ENCODE results near the gene MAPK6. TPM values are rescaled to one million over a fixed set of nuclear protein-coding genes. Genes with fewer than 3 reads are reported as not detected.
"Not testable (repeated sequence)": the region's sequence is repeated elsewhere in the genome, so short reads cannot be mapped to it uniquely, and the experiment has no call there.

MAPK6 gene
- total and polyA plus RNA-seq, 5 experiments from 2014 or later = 5.3 to 21.7 (median 6.3) TPM

DNA sequence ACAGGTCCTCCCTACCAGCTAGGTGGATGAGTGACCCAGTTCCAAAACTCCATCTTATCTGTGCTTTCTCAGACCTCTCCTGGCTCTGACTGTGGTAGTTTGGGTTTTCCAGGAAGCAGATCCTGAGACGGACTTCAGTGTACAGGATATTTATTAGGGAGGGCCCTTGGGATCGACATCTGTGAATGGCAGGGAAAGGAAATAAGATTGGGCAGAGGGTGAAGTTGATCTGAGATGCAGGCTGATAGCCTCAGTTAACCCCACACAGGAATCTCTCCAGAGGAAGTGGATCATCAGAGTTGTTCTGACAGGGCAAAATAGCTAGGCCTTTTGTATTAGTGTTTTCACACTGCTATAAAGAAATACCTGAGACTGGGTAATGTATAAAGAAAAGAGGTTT lies 16.7 kb upstream of the MAPK6 start:
- ATAC-seq = no peak
- H3K4me3 Mint-ChIP-seq = no peak overlapping the region
- no peak for DNase-seq
- POLR2A ChIA-PET = no interaction called here
- no peak overlapping the region for H3K27ac Mint-ChIP-seq
- H3K9me3 Mint-ChIP-seq = no peaks in the 10 kb centered on the region
- no peaks in the 10 kb centered on the region for H3K27me3 Mint-ChIP-seq
- H3K36me3 Mint-ChIP-seq = no peaks in the 10 kb centered on the region
- H3K4me1 Mint-ChIP-seq = no peaks in the 10 kb centered on the region

DNA sequence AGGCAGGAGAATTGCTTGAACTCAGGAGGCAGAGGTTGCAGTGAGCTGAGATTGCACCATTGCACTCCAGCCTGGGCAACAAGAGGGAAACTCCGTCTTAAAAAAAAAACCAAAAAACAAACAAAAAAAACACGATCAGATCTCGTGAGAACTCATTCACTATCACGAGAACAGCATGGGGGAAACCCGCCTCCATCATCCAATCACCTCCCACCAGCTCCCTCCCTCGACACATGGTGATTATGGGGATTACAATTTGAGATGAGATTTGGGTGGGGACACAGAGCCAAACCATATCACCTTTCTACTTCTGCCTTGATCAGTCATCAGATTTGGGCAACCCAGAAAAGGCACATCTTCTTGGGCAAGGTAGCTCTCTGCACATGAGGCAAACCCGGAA lies 15.9 kb upstream of the MAPK6 start:
- H3K4me1 Mint-ChIP-seq, POLR2A ChIA-PET, H3K36me3 Mint-ChIP-seq, H3K9me3 Mint-ChIP-seq, DNase-seq, H3K27me3 Mint-ChIP-seq, ATAC-seq, H3K4me3 Mint-ChIP-seq: not testable (repeated sequence)
- H3K27ac Mint-ChIP-seq = peak overlapping the region in 1 of 10 donors; percentile 43

DNA sequence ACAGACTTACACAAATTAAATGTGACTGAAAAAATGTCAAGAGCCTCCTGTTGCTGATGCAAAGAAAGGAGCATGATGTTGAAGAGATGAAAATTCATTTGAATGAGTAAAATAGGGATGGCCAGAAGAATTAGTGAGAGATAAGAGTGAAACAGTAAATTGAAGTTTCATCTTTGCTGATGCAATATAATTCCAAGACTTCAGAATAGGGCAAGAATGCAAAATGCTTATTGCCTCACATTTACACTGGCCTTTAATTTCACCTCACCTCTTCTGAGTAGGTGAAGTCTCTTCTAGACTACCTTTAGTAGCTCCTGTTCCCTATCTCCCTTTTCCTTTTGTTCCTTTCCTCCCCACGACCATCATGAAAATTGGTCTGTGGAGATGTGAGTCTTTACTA lies 15.3 kb upstream of the MAPK6 start:
- H3K4me1 Mint-ChIP-seq = peaks cover 5 to 8% (median 6%) of the 10 kb centered on the region in 4 donors
- no peak overlapping the region for H3K4me3 Mint-ChIP-seq
- POLR2A ChIA-PET = no interaction called here
- H3K27me3 Mint-ChIP-seq = no peaks in the 10 kb centered on the region
- ATAC-seq (no peak), DNase-seq (no peak)
- no peaks in the 10 kb centered on the region for H3K36me3 Mint-ChIP-seq
- H3K27ac Mint-ChIP-seq = peak overlapping the region in 1 of 10 donors; percentile 21
- no peaks in the 10 kb centered on the region for H3K9me3 Mint-ChIP-seq

DNA sequence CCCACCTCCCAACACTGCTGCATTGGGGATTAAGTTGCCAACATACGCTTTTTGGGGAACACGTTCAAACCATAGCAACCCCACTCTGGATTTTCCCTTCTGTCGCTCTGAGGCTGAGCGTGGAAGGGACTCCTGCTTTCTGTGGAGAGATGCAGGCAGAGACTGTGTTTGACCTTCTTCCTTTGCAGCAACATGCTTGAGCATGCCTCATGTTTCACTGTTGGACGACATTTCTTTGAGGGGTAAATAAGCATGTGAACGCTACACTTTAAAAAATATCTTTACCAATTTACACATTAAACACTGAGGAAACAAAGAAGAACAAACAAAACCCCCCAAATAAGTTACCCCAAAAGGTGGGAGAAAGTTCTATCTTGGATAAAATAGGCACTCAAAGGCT lies 14.2 kb upstream of the MAPK6 start:
- ATAC-seq = no peak
- H3K4me1 Mint-ChIP-seq = peaks cover 5 to 13% (median 12%) of the 10 kb centered on the region in 4 donors
- POLR2A ChIA-PET = no interaction called here
- no peaks in the 10 kb centered on the region for H3K27me3 Mint-ChIP-seq
- H3K36me3 Mint-ChIP-seq = no peaks in the 10 kb centered on the region
- DNase-seq = no peak
- no peaks in the 10 kb centered on the region for H3K9me3 Mint-ChIP-seq
- no peak overlapping the region for H3K4me3 Mint-ChIP-seq
- H3K27ac Mint-ChIP-seq = peak overlapping the region in 1 of 10 donors; percentile 61

DNA sequence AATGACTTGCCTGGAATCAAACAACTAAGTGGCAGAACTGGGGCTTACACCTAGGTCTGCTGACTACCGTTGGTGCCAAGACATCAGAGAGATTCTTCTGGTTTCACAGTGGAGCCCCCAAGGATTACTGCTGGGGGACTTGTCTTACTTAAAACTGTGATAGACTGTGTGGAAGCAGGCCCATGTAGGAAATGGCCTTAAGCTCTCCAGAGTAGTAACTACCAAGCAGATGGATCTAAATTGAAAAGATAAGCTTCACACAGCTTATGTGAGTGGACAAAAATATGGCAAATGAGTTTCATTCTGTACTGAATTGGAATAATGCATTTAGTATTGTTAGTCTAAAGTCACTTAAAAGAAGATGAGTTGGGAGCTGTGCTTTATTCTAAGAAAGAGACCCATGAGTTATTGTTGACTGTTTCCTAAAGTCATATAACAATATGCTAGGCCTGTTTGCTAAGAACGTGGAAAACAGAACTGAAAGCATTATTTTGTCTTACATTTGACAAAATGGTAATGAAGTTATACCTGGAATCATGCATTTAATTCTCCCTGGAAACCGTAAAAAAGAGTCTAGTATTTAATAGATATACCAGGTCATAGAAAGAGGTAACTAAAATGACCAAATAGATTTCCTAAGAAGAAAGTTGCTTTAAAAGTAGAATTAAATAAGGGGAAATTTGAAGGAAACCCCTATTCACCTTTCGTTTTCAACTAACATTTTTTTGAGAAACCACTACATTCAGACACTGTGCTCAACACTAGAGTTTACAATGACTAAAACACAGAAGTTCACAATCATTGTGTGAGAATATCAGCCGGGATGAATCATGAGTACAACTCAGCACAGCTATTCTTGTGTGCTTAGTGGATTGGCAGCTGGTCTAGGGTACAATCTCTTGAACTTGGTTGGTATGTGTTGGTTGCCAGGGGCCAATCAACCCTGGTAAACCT lies 13.0 kb upstream of the MAPK6 start:
- no peaks in the 10 kb centered on the region for H3K27me3 Mint-ChIP-seq
- DNase-seq (no peak), ATAC-seq (no peak)
- no peaks in the 10 kb centered on the region for H3K36me3 Mint-ChIP-seq
- no peak overlapping the region for H3K4me3 Mint-ChIP-seq
- no peak overlapping the region for H3K27ac Mint-ChIP-seq
- no peaks in the 10 kb centered on the region for H3K9me3 Mint-ChIP-seq
- POLR2A ChIA-PET = interaction anchor here (1.2 kb wide), 1 partner anchor 13 kb away, joined by 3 read pairs; the partner anchor contains the start of gene MAPK6
- peaks cover 5 to 13% (median 12%) of the 10 kb centered on the region in 4 donors for H3K4me1 Mint-ChIP-seq

DNA sequence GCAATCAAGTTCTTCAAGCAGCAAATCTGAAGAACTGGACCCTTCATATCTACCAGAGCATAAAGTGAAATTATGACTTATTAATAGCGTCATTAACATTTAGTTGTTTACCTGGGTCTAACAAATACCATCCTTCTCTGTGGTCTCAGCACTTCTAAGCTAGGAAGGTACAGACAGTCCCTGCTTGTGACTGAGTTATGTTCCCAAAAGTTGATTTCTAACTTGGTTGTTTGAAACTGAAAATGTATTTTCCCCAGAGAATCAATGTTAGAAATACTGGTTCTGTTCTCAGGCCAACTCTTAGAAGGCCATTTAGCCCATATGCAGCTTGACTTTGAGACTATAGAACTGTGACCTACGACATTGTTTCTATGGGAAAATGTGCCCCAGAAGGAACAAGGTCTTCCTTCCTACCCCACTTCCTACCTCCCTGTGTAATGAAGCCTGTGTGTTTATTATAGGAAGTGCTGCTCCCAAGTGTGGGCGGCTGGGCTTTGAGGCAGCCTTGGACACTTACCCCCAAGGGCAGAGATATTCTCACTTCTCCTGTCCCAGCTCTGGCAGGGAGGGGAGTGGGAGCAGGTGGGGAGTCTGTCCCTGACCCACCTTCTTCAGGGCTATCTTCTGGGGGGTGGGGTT lies 12.2 kb upstream of the MAPK6 start:
- DNase-seq (no peak), ATAC-seq (no peak)
- Mint-ChIP-seq H3K27me3 (no peaks in the 10 kb centered on the region), H3K36me3 (no peaks in the 10 kb centered on the region), H3K4me3 (no peak overlapping the region), H3K4me1 (peaks cover 5 to 13% (median 12%) of the 10 kb centered on the region in 4 donors), H3K9me3 (no peaks in the 10 kb centered on the region), H3K27ac (no peak overlapping the region)
- POLR2A ChIA-PET = interaction anchor here (1.2 kb wide), 1 partner anchor 12 kb away, joined by 3 read pairs; the partner anchor contains the start of gene MAPK6

DNA sequence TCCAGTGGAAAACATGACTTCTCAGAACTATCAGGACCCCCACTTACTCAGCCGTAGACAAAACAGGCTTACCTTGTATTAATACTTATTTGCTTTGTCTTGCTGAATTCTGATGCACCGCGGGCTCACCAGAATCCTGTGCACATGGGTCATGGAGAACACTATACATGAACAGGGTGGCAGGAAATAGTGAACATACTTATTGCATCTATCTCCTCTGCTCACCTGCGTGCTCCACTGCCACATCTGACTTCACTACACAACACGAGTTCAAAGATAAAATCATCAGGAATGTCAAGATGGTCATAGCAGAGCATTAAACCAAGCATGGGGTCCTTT lies 10.7 kb upstream of the MAPK6 start:
- H3K27ac Mint-ChIP-seq = peak overlapping the region in 3 of 10 donors; percentile 0 to 14 (median 13)
- no peaks in the 10 kb centered on the region for H3K36me3 Mint-ChIP-seq
- H3K4me3 Mint-ChIP-seq = no peak overlapping the region
- H3K27me3 Mint-ChIP-seq = no peaks in the 10 kb centered on the region
- H3K4me1 Mint-ChIP-seq = peaks cover 5 to 16% (median 12%) of the 10 kb centered on the region in 4 donors
- no peaks in the 10 kb centered on the region for H3K9me3 Mint-ChIP-seq
- ATAC-seq = no peak
- DNase-seq = no peak
- POLR2A ChIA-PET = no interaction called here

DNA sequence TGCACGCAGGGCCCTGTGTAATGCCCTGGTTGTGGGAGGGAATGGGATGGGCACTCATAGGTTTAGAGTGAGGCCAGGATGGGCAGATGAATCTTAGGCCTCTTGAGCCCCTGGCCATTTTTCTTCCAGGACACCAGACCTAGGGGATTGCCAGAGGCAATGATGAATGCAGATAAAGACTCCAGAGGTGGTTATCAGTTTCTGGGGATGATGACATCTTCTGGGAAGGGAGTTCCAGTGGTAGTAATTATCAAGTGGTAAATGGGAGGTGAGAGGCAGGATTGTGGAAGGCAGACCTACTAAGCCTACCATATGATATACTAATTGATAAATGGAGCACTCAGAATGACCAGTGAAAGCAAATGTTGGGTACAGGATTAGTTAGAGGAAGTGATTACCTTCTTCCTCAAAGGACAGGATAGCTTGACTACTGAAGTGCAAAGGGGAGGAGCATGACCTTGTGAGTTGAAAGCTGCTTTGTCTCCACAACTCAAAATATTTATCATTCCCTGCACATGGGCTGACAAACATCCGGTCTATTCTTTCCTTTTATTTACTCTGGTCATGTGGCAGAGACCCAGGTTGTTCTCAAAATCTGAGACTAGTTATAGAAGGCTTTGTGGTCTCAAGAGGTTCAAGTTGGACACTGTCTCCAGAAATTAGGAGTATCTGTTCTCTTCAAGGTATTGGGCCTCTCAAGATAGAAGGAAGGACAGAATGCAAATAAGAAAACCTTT lies 10.2 kb upstream of the MAPK6 start:
- H3K36me3 Mint-ChIP-seq = no peaks in the 10 kb centered on the region
- H3K27ac Mint-ChIP-seq = peak overlapping the region in 4 of 10 donors; percentile 0 to 61 (median 32)
- H3K4me1 Mint-ChIP-seq = peaks cover 7 to 18% (median 12%) of the 10 kb centered on the region in 4 donors
- POLR2A ChIA-PET = interaction anchor here (0.5 kb wide), 1 partner anchor 16 kb away, joined by 3 read pairs; no protein-coding TSS in a partner anchor
- ATAC-seq (no peak), DNase-seq (no peak)
- no peak overlapping the region for H3K4me3 Mint-ChIP-seq
- no peaks in the 10 kb centered on the region for H3K9me3 Mint-ChIP-seq
- H3K27me3 Mint-ChIP-seq = no peaks in the 10 kb centered on the region

DNA sequence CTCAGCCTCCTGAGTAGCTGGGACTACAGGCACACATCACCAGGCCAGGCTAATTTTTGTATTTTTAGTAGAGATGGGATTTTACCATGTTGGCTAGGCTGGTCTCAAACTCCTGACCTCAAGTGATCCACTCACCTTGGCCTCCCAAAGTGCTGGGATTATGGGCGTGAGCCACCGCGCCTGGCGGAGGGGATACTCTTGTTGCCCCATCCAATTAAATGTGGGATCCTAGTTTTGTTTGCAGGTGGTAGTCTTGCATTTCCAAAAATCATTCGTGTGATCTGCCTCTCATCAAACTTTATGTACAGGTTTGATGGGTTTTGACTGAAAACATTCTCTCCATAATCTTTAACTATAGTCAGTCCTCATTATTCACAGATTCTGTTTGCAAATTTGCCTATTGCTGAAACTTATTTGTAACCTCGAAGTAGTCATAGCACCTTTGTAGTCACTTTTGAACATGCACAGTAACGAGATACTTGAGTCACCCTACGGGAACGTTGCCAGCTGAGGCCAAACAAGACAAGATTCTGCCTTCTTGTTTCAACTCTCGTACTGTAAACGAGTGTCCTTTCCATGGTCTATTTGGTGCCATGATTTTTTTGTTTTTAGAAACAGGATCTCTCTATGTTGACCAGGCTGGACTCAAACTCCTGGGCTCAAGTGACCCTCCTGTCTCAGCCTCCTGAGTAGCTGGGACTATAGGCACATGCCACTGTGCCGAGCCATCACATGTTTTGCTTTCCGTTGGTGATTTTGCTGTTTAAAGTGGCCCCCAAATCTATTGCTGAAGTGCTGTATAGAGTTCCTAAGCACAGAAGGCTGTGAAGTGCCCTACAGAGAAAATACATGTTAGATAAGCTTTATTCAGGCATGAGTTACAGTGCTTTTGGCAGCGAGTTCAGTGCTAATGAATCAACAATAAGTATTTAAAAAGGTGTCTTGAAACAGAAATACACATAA lies 8.1 kb upstream of the MAPK6 start:
- Mint-ChIP-seq H3K27me3 (no peaks in the 10 kb centered on the region), H3K4me3 (no peak overlapping the region), H3K27ac (peak overlapping the region in 1 of 10 donors; percentile 61), H3K4me1 (peaks cover 7 to 21% (median 12%) of the 10 kb centered on the region in 4 donors), H3K36me3 (no peaks in the 10 kb centered on the region), H3K9me3 (no peaks in the 10 kb centered on the region)
- DNase-seq (no peak), ATAC-seq (no peak)
- POLR2A ChIA-PET = no interaction called here

DNA sequence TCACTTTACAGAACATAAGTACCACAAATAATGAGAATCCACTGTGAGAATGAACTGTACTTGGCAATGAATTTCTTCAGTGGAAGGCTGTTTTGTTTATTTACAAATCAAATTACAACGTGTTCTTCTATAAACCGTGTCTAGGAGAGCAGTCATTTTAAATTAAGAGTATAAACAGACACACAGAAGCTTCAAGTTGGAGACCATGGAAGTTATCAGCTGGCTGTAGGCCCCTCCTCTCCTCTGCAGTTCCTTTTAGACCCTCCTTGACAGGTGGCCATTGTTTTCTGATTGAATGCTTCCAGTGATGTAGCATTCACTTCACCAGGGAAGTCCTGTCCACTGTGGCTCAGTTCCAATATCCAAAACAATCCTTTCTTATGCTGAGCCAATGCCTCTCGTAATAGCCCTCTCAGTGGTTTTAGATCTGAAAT lies 7.3 kb upstream of the MAPK6 start:
- POLR2A ChIA-PET = no interaction called here

DNA sequence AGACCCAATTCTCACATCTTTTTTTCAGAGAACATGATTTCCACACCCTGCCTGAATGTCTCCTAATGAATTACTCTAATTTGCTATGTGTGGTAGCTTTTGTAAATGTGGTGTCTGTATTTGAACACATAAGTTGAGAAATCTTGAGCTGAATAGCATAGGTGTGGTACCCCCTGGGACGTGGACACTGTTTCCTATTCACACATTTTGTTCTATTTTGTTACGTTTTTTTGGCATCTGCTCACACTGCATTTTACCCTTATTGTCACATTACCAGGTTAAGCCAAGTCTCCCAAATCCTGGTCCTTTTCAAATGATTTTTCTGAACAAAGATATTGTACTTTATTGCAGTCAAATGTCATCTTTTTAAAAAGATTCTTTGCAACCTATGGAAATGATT lies 6.8 kb upstream of the MAPK6 start:
- no peaks in the 10 kb centered on the region for H3K36me3 Mint-ChIP-seq
- H3K4me3 Mint-ChIP-seq = no peak overlapping the region
- ATAC-seq (no peak), DNase-seq (no peak)
- no peaks in the 10 kb centered on the region for H3K9me3 Mint-ChIP-seq
- peaks cover 7 to 21% (median 12%) of the 10 kb centered on the region in 4 donors for H3K4me1 Mint-ChIP-seq
- no peaks in the 10 kb centered on the region for H3K27me3 Mint-ChIP-seq
- POLR2A ChIA-PET = no interaction called here
- H3K27ac Mint-ChIP-seq = peak overlapping the region in 1 of 10 donors; percentile 31

More for the DNA sequence above, 7.3 kb upstream of the MAPK6 start:
- no peak overlapping the region for H3K4me3 Mint-ChIP-seq
- H3K36me3 Mint-ChIP-seq = no peaks in the 10 kb centered on the region
- peaks cover 7 to 21% (median 12%) of the 10 kb centered on the region in 4 donors for H3K4me1 Mint-ChIP-seq
- no peaks in the 10 kb centered on the region for H3K27me3 Mint-ChIP-seq
- ATAC-seq (no peak), DNase-seq (no peak)
- H3K27ac Mint-ChIP-seq = no peak overlapping the region
- no peaks in the 10 kb centered on the region for H3K9me3 Mint-ChIP-seq

Measured in naive thymus-derived CD8-positive, alpha-beta T cell (primary cell).